Caki2 (cell line): ENCODE results near the gene HOXA6. TPM values are rescaled to one million over a fixed set of nuclear protein-coding genes. Genes with fewer than 3 reads are reported as not detected.

Experiments used
- DNase-seq: peaks from one replicate; pipeline ENCODE4 v3.0.0-alpha.2; 2015; ENCODE audit warnings: low read depth
- in situ Hi-C: cut with HindIII; loops from 2 replicates; pipeline ENCODE4 v1.10.0; 2016; ENCODE audit warnings: low sequenced_read_pairs, low pct_unique_long_range_greater_than_20kb, mixed read lengths
- total RNA-seq: library from RNA; depleted of rRNA; stranded (reverse); fragments of >200 nt; shearing (Covaris generic); gene quantifications from 2 replicates; pipeline ENCODE4 v1.2.3, GENCODE V29; 2014; ENCODE audit warnings: low replicate concordance

The HOXA6 gene
- total RNA-seq, 1 experiment from 2014 or later, result 1.2 TPM

DNA sequence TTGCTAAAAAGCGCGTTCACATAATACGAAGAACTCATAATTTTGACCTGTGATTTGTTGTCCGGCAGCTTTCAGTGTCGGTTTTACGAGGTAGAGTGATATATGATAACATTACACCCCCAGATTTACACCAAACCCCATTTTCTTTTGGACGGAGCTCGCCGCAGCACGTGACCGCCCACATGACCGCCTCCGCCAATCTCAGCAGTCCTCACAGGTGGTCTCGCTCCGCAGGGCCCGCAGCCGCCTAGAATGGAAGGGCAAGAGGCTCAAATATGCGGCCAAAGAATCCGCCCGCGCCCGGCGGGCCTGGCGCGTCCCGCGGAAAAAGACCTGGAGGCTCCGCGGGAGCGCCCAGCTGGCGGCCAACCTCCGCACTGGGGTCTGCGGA, 8.9 kb upstream of the HOXA6 start, which contains the start of gene HOXA7:
Gene HOXA7, minus strand, starts transcription at position 168 of the 391 bp plus-strand sequence. Its CDS starts 130 bp downstream, at position 38.
- DNase-seq, result peak; percentile 53
- in situ Hi-C loops, result no loop called here

DNA sequence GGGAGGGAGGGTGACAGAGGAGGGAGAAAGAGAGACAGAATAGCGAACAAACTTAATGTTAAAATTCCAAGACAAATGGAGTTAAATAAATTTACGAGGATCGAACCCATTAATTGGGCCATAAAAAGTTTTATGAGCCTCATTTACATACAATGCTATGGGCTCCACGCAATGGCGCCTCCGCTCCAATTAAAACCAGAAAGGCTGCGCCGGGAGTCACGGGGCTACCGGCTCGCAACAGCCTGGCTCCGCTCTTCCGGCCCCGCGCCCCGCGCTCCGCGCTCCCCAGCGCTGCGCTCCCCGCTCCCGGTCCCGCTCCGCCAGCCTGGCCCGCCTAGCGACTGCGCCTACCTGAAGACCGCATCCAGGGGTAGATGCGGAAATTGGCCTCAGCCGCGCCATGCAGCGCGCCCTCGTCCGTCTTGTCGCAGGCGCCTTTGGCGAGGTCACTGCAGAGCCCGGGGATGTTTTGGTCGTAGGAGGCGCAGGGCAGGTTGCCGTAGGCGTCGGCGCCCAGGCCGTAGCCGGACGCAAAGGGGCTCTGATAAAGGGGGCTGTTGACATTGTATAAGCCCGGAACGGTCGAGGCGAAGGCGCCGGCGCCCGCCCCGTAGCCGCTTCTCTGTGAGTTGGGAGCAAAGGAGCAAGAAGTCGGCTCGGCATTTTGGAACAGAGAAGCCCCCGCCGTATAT, 8.4 kb upstream of the HOXA6 start:
- in situ Hi-C loops, result no loop called here
- DNase-seq, result peak; percentile 54

DNA sequence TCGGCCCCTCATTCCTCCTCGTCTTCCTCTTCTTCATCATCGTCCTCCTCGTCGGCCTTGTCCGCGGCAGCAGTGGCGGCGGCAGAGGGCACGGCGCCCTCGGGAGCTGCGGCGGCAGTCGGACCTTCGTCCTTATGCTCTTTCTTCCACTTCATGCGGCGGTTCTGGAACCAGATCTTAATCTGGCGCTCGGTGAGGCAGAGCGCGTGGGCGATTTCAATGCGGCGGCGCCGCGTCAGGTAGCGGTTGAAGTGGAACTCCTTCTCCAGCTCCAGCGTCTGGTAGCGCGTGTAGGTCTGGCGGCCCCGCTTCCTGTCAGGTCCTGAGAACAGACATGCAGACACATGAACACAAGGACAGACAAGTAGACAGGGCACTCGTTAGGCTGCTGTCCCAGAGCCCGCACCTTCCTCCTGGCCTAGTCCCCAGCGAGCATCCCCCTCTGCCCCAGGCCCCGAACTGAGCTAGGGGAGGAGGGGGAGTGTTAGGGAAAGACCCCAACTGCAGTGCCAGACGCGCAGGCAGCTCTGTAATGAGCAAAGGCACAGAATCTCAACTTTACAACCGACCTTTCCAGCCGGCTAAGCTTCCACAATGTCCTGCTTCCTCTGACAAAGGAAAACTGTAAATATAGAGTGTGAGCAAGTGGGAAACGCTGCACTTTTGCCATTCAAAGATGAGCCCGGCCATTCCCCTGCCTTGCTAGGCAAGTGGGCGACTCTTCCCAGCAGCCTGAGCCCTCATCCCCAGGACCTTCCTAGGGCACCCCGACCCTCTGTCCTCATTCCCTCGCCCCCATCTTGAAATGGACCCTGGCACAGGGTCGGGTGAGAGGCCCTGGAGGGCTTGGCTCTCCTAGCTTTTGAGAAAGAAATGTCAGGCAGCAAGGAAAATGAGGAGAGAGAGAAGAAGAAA, 7.6 kb upstream of the HOXA6 start:
- DNase-seq, result no peak
- in situ Hi-C loops, result no loop called here

DNA sequence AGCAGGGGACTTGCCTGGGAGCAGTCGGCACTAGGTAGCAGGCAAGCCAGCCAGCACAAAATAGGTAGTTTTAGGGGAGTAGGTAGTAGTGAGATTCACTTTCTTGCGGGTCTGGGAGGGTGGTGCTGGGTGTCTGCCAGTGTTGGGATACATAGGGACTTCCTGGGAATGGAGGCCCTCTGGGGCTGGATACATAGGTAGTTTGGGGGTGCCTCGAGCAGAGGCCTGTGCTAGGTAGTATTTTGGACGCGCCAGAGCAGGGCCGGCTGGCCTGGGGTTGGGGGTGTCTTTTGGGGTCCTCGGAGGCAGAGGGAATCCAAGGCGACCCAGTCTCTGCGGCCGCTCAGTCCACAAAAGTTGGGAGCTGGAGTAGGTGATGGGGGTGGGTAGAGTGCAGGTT, 6.8 kb upstream of the HOXA6 start:
- in situ Hi-C loops, result no loop called here
- DNase-seq, result no peak

DNA sequence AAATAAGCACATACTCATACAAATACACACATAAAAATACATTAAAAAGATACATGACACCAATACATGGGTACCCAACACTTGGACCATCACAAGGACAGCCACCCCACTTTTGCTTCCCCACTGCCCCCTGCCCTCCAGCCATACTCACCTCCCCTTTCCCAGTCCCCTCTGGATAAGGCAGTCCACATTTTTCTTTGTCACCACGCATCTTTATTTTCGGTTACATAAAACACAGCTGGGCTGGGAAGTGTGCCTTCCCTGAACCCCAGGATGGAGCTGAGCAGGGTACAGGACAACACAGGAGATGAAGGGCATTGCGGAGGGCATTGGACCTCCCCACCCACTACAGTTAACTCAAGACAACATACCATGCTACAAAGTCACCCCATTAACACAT, 6.0 kb upstream of the HOXA6 start:
- no peak for DNase-seq
- in situ Hi-C loops, result no loop called here

DNA sequence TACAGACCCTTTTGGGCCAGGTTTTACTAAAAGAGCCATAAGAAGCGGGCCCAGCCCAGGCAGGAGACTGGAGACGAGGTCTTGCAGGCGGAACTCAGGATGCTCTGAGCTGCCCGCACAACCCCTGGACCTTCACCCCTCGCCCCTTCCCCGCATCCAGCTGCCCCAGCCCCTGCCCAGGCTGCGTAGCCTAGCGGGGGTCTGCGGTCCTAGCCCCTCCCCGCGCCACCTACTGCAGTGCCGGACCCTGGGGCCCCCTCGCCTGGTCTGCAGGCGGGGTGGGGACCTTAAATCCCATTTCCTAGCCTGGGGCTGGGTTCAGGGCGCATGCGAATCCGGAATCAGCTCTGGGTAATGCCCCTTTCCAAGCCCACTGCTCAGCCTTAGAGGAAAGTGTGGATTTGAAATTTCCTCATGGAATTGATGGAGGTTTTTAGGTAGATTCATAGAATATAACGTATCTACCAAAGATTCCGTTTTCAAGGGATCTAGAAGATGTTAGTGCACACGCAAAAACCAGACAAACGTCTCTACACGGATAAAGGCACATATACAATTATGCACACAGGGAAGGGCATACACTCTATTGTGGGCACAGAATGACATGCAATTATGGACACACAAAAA, 5.4 kb upstream of the HOXA6 start:
- in situ Hi-C loops, result no loop called here
- no peak for DNase-seq

DNA sequence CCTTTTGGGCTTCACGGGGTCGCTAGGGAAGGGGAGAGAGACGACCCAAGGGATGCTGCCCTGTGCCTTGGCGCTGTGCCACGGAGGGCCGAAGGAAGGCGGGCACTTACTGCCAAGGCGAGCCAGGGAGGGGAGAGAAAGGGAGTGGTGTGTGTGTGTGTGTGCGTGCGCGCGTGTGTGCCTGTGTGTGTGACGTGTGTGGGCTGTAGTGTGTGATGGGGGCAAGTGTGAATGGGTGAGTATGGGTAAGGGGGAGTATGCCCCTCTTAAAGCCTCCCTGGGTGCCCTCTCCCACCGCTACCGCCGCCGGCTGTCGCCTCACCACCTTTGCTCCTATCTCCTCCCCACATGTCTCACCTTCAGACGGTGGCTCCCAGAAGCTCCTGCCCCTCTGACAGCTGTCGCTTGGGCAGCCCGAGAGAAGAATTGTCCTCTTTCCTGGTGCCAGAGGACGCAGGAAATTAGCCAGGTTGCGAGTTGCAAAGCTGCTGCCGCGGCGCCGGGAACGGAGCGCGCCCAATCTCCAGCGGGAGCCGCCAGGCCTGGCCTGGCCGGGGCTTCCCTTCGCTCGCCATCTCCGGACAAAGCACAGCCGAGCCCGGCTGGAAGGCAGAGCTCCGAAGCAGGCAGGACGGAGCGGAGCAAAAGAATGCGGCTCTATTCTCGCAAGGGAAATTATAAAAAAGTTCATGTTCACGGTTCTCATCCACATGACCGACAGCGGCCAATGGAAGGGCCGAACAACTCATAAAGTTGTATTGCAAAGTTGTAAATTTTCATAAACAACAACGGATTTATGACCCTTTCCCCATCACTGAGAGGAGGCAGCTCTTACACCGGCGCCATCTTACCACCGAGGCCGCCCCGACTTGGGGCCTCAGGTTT, 4.6 kb upstream of the HOXA6 start, which contains the start of gene HOXA3:
Gene HOXA3, minus strand, starts transcription at position 653 of the 885 bp plus-strand sequence. CDS start 41,943 bp downstream, outside the sequence.
- DNase-seq, result peak; percentile 35
- in situ Hi-C loops, result no loop called here

DNA sequence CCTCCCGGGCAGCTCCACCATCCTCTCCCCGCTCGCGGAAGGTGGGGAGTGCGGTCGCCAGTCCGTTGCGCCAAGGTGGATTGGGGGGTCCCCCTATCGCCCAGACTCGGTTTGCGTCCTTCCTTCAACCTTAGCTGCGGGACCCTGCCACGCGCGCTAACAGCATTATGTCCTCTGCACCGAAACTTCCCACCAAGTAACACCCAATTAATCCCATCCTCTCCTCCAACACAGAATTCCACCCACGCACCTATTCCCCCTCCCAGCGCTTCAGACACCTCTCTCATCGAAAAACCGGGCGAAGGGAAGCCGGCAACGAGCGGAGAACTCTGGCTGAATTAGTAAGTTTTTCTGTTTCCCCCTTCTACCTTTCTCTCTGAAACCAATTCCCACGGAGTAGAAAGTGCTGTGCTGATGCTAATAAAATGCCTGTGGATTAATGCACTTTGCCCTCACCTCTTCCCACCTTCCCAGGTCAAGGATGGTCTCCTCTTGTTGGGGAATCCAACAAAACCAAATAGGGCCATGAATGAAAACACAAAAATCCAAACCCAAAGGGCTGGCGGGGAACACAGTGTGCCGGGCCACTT, 3.9 kb upstream of the HOXA6 start:
- no peak for DNase-seq
- in situ Hi-C loops, result no loop called here

DNA sequence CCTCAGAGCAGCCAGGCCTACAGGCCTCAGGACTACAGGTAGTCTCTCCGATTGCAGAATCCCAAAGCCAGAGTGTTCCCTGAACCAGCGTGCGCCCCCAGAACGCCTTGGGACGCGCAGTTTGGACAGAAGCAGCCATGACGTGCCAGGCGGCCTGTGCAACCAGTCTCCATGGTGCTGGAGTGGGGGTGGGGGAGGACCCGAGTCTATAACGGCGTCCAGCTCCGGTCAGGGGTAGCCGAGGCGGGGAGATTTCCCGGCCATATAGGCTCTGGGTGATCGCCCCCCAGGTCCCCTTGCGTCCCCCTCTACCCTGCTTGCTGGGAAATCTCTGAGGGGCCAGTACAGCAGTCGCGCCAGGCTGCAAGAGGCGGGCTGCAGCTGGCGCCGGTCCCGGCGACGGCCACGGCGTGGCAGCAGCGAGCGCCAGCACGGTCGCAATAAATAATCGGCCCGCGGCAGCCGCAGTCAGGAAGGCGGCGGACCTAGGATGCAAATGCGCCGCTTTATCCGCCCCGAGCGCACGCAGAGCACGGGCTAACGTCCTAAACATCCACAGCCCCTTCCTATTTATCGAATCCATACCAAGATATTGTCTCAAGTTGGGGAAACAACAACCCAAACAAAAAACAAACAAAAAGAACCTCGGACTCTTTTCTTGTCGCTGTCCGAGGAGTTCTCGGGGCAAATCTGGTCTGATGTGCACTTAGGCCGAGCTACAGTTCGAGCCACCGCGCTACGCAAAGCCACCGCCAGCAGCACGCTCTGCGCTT, 3.2 kb upstream of the HOXA6 start:
- in situ Hi-C loops, result no loop called here
- DNase-seq, result peak; percentile 89

DNA sequence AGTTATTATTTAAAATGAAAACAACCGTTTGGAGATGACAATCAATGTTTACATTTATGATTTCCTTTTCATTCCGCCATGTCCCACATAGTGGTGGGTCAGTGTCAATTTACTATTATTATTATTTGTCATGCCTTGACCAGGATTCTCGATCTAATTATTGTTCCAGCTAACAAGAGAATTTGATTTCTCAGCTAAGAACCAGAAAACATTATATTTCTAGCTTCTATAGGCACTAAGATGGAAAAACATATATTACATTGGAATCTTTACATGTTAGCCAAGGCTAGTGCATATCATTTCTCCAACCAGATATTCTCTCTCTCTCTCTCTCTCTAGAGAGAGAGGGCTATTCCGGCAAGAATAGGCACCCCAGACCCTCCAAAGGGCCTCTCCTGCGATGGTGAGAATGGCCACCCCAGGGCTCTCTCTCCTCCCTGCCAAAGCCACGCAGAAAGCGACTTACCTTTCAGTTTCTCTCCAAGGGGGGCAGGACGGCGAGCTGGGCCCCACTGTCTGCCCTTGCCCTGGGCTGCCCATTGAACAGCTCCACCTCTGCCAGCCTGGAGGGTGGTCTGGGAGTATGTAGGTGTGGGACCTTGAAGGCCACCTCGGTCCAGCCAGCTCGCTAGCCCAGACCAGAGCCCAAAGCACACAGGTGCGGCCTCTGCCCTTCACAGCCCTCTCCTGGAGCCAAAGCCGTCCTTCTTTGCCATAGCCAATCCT, 2.4 kb upstream of the HOXA6 start:
- DNase-seq, result no peak
- in situ Hi-C loops, result no loop called here

DNA sequence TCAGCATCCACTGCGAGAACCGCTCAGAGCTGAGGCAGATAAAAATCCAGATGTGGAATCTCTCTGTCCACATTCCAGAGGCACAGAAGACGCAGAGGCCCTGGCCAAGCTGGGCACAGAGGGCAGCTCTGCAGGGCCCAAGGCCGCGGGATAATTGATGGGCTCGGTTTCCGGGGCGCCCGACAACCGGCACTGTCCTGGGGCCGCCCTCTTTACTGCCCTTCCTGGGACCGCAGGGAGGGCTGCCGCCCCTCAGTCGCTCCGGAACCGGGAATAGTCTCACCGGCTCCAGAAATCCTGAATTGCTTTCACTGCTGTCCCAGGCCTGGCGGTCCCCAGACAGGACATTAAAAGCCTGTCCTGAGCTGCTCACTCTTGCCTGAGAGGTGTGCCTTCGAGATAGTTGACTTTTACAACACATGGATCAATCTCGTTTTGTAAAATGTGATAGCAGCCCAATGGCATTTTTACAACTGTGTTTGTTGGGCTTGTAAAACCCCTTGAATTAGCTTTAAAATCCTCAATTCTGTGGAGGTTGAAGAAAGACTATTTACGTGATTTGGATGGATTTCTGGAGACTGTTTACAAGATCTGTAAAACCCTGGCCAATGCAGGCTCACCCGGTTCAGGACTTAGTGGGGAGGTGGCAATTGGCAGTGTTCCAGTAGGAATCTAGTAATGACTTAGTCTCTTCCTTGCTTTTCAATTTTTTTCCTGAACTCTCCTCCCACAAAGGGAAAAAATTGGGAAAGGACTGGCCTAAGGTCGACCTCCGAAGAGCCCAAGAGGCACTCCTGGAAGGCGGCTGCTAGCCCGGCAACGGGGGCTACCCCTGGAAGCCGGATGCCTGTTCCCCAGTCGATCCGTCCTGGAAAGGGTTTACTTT, 1.4 kb upstream of the HOXA6 start:
- in situ Hi-C loops, result no loop called here
- DNase-seq, result no peak

DNA sequence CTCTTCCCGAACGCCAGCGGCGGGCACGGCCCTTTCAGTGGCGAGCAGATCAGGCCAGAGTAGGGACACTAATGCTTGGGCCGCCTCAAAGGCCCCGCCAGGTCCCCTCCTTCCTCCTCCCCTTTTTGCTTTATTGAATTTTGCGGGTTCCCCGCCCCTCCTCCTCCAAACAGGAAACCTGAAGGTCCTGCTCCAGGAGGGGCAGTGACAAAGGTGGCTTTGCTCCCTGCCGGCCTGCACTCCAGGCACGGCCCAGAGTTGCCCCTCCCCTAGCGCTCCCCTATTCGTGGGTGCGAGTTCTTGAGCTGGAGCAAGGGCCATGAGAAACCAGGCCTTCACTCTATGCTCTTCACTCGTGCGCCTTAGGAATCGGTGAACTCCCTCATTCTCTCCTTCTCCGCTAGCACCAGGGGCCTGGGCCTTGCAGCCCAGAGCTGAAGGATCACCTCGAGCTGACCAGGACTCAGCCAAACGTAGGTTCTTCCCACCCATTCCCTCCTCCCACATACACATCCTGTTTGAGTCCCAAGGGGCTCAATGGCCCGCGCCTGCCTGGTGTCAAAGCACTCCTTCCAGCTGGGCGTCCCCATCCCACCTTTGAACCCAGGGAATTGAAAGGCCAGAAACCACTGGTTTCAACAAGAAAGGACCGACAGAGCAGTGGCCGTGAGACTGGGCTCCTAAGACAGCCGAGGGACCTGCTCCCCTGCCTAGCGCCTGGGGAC, 619 bp upstream of the HOXA6 start:
- in situ Hi-C loops, result no loop called here
- DNase-seq, result no peak

DNA sequence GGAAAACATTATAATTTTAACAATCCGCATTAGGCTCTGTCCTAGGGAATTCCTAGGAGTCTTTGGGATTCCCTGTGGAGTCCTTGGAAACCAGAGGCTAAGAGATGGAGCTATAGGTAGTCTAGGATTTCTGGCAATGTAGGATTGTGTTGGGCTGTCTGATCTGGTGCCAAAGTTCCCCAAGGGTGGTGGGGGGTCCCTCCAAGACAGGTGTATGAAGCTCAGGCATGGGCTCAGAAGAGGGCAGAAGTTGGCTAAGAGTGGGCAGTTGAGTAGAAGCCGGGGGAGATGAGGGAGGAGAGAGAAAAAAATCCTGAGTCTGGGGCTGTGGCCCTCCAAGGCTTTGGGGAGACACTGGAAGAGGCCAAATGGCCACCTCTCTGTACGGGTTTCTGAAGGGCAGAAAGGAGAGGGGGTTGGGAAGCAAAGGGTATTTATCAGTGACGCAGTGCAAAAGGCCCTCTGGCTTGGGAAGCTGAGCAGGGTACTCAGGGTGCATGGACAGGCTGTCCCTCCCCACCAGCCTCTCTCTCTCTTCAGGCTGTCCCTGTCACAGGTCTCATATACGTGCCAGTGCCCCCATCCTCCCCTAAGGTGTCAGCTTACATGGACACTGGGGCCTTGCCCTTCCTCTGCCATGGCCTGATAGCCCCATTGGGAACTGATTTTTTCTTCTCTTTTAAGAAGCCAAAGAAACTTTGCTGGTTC, 929 bp downstream of the HOXA6 start:
- DNase-seq, result no peak
- in situ Hi-C loops, result no loop called here

DNA sequence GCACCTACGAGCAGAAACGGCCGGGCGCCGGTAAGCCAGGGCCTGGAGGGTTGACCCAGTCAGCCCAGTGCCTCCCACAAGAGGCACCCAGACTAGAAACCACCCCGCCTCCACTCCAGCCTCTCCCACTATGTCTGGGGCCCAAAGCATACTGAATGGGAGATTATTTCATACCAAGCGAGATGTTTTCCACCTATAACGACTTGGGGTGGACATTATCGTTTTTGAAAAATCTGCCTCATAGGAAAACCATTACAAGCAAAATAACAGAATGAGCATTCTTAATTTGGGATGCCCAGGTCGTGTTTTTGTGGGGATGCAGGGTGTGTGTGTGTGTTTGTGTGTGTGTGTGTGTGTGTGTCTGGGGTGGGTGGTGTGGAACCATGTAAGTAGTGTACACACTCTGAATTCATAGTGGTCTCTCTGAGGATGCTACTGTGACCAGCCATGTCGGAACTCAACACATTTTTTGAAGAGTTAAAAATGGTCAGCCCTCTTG, 1.6 kb downstream of the HOXA6 start:
- in situ Hi-C loops, result no loop called here

More for the DNA sequence above, 1.6 kb downstream of the HOXA6 start:
- DNase-seq, result no peak
